Islet precursor cell (in vitro differentiated cells): ENCODE data around the gene CYB5RL.

Source experiments
- DNase-seq: peaks from one replicate; pipeline ENCODE4 v3.0.0-alpha.2; 2018

Gene CYB5RL

DNA sequence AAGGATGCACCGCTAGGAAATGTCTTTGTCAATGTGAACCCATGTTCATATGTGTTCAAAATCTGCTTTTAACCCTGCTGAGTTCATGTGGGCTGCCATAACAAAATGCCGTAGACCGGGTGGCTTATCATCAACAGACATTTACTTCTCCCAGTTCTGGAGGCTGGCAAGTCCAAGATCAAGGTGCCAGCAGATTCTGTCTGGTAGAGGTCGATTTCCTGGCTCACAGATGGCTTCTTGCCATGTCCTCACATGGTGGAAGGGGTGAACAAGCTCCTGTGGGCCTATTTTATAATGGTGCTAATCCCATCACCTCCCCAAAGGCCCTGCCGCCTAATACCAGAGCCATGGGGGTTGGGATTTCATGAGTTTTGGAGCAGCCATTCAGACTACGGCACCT lies 42.4 kb downstream of the CYB5RL start:
- peak; percentile 27 for DNase-seq

DNA sequence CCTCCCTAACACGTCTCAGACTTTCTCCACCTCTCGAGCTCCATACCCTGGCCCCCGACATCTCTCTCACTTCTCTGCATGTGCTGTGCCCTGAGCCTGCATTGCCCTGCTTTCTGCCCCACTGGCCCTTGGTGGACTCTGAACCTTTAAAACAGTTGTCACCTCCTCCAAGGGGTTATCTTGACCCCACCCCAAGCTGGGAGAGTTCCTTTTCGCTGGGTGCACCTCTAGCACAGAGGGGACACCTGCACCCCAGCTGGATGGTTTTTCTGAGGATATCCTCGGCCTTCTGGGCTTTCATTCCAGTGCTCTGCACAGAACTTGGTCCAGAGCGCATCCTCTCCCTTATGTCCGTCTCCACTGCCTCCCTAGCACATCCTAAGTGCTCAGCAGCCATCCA lies 42.8 kb downstream of the CYB5RL start:
- DNase-seq = peak; percentile 35

DNA sequence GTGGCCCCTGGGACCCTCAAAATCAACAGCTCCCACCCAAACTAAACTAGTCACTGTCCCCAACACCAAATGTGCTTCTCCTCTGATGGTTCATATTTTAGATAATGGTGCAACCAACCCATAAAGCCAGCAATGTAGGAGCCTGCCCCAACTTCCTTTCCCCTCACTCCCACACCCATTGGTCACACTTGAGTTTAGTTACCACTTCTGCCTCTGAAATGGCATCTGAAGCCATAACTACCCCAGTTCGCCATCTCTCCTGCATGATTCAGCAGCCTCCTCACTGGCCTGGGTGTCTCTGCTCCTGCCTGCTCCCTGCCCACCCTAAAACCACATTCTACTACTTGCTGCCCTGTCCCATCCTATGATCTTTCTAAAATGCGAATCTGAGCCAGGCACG lies 43.6 kb downstream of the CYB5RL start:
- DNase-seq = peak; percentile 32

DNA sequence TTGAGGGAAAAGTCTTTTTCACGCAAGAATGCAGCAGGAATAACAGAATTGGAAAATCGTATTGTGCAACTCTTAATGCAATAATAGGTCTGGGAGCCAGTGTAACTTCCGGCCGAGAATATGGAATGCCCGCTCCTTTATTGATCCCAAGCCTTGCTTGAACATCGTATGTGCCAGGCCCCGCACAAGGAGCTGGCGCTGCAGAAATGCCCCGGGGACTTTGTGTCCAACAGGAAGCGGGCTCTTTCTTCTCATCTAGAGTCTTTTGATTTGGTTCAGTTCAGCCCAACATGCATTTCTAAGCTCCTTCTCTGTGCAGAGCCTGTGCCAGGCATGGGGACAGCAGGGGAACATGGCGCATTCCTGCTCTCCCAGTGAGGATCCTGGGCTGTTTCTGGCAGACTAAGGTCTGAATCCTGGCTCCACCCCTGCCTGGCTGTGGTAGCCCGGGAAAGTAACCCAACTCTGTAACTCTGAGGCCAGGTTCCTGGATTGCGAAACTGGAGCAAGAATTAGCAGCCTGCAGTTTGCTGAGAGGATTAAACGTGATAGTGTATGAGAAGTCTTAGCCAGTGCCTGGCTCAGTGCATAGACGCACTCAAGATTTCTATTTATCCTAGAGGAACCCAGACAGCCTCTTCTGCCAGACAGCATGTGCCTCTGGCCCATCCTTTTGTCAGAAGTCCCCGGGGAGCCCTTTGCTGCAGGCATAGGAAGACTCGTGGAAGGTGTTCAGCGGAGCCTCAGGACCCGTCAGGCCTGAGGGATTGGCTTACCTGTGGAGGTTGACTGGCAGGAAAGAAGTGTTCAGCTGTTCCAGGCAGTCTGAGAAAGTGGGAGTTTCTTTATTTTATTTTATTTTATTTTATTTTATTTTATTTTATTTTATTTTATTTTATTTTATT lies 46.0 kb downstream of the CYB5RL start:
- peak; percentile 78 for DNase-seq

DNA sequence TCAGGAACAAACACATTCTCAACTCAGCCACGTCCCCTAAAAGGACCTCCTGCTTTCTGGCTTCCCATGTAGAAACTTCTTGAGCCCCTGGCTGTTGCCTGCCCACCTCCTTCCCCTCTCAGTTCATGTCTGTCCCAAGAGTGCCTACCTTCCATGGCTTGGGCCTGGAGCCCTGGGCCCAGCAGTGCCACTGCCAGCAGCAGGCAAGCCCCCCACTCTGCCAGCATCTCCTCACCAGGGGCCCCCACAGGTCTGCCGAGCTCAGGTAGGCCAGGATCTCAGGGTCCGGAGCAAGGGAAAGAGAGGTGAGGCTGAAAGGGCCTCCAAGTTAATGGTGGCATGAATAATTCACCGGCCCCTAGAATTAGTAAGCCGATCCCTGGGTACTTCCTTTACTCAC lies 47.1 kb downstream of the CYB5RL start, which contains the start of gene CDCP2:
Gene CDCP2 (minus strand): TSS at position 305 of the 400 bp plus-strand sequence. CDS start 78 bp downstream, at position 227.
- DNase-seq = peak; percentile 35

DNA sequence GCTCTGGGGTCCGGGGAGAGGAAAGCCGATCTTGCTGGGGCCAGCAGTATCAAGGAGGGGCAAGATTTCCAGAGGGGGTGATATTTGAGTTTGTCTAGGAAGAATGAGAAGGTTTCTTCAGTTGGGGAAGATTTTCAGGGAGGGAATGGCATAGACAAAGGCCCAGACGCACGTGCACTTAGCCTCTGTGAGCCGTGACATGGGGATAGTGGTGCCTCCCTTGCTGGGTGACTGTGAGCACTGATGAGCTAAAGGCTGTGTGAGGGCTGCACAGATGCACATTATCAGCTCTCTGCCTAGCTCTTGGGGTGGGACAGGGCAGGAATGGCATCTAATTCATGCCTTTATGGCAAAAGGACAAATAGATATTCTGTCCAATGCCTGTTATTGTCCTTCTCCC lies 48.8 kb downstream of the CYB5RL start:
- DNase-seq = peak; percentile 34
